ENCODE results near the gene DNAJC4.
A peak's percentile ranks its signal among the peaks of the same experiment; 100 is the strongest.

The DNAJC4 gene

GRCh38 chr11:64247729-64248531 lies 17.6 kb downstream of the DNAJC4 start:
- H3K4me3 ChIP-seq = no peak overlapping the region
- DNase-seq (ENCODE audit: low read depth, low spot score) = no peak
- H3K27ac ChIP-seq = peak overlapping the region; percentile 86
- H3K36me3 ChIP-seq (ENCODE audit: insufficient read depth, low read length) = peaks cover 4% of the 10 kb centered on the region; the same call in 1 of the 2 replicates
- TF ChIP-seq FOXP2 (optimal IDR thresholded peaks at IDR 0.05; ENCODE audit: control extremely low read depth, extremely low read length, insufficient read depth) = no peak
- TF ChIP-seq POLR2AphosphoS5 (IDR thresholded peaks at IDR 0.05; ENCODE audit: borderline replicate concordance, low read depth, low read length) = no peak; the same call in 1 of the 2 replicates
- no peak for TF ChIP-seq EZH2 (IDR thresholded peaks at IDR 0.05)
- H3K9me3 ChIP-seq (ENCODE audit: low read depth, low read length) = no peaks in the 10 kb centered on the region
- peak overlapping the region; percentile 37 for H3K9ac ChIP-seq (ENCODE audit: insufficient read length)

- Histone ChIP-seq H3K9ac (ENCODE audit: insufficient read length) (no peak overlapping the region), H3K36me3 (ENCODE audit: insufficient read depth, low read length) (peaks cover 4% of the 10 kb centered on the region; the same call in 1 of the 2 replicates), H3K9me3 (ENCODE audit: low read depth, low read length) (no peaks in the 10 kb centered on the region), H3K27ac (peak overlapping the region; percentile 86; the same call in 1 of the 2 replicates), H3K4me3 (no peak overlapping the region)
- no peak for TF ChIP-seq POLR2AphosphoS5 (IDR thresholded peaks at IDR 0.05; ENCODE audit: borderline replicate concordance, low read depth, low read length)
- no peak for DNase-seq (ENCODE audit: low read depth, low spot score)
These were observed 18.2 kb downstream of the DNAJC4 start for GRCh38 chr11:64248578-64248977.

DNA sequence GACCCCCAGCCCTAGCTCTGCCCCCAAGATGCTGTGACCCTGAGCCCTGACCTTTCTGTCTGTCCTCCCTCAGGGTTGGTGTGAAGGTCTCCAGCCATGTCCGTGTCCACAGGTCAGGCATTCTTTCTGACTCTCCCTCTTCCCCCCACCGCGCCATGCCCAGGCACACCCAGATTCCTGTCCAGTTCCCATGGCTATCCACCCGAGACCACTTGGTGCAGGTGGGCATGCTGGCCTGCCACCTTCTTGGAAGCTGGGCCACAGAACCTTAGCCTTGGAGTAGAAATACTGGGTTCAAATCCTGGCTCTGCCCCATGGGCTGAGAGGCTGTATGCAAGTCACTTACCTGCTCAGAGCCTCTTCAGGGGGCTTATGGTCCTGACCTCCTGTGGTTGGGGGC lies 18.7 kb downstream of the DNAJC4 start:
- TF ChIP-seq FOXP2 (optimal IDR thresholded peaks at IDR 0.05; ENCODE audit: control extremely low read depth, extremely low read length, insufficient read depth) (no peak), EZH2 (IDR thresholded peaks at IDR 0.05) (no peak), POLR2AphosphoS5 (IDR thresholded peaks at IDR 0.05; ENCODE audit: borderline replicate concordance, low read depth, low read length) (no peak)
- H3K27ac ChIP-seq = no peak overlapping the region
- DNase-seq (ENCODE audit: low read depth, low spot score) = no peak
- H3K36me3 ChIP-seq (ENCODE audit: insufficient read depth, low read length) = peaks cover 3% of the 10 kb centered on the region; the same call in 1 of the 2 replicates
- H3K9ac ChIP-seq (ENCODE audit: insufficient read length) = no peak overlapping the region
- H3K9me3 ChIP-seq (ENCODE audit: low read depth, low read length) = no peaks in the 10 kb centered on the region
- no peak overlapping the region for H3K4me3 ChIP-seq

GRCh38 chr11:64249563-64250414 lies 19.4 kb downstream of the DNAJC4 start:
- Histone ChIP-seq H3K9ac (ENCODE audit: insufficient read length) (no peak overlapping the region), H3K36me3 (ENCODE audit: insufficient read depth, low read length) (no peaks in the 10 kb centered on the region; the same call in 1 of the 2 replicates), H3K4me3 (no peak overlapping the region), H3K9me3 (ENCODE audit: low read depth, low read length) (no peaks in the 10 kb centered on the region), H3K27ac (no peak overlapping the region)
- TF ChIP-seq EZH2 (IDR thresholded peaks at IDR 0.05) (no peak), POLR2AphosphoS5 (IDR thresholded peaks at IDR 0.05; ENCODE audit: borderline replicate concordance, low read depth, low read length) (no peak), FOXP2 (optimal IDR thresholded peaks at IDR 0.05; ENCODE audit: control extremely low read depth, extremely low read length, insufficient read depth) (no peak)
- no peak for DNase-seq (ENCODE audit: low read depth, low spot score)

DNA sequence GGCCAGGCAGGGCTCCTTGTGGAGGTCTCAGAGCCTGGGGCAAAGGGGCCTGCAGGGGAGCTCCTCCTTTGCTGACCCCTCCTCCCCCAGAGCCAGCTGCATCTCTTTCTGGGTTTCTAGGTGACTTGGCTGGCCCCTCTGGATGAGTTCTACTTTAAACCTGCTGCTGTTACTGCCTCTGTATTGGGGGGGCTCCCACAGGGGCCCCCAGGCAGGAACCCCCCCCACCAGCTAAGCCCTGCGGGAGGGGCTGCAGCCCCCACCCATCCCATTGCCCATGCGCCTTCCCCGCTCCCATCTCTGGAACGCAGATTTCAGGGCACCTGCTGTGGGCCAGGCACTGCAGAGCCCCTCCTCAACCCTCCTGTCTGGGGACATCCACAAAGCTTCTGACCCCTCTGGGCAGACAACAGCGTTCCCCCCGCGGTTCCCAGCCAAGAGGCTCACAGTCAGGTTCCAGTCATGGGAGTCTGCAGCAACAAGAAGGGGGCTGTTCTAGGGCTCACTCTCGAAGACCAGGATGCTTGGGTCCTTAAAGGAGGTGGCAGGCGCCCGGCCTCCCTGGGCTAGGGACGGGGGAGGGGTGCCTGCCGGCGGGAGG lies 20.2 kb downstream of the DNAJC4 start:
- DNase-seq (ENCODE audit: low read depth, low spot score) = no peak
- H3K4me3 ChIP-seq = peak overlapping the region; percentile 94
- H3K36me3 ChIP-seq (ENCODE audit: insufficient read depth, low read length) = peaks cover 4% of the 10 kb centered on the region; the same call in 1 of the 2 replicates
- H3K27ac ChIP-seq = no peak overlapping the region
- H3K9me3 ChIP-seq (ENCODE audit: low read depth, low read length) = no peaks in the 10 kb centered on the region
- TF ChIP-seq FOXP2 (optimal IDR thresholded peaks at IDR 0.05; ENCODE audit: control extremely low read depth, extremely low read length, insufficient read depth) (no peak), EZH2 (IDR thresholded peaks at IDR 0.05) (no peak), POLR2AphosphoS5 (IDR thresholded peaks at IDR 0.05; ENCODE audit: borderline replicate concordance, low read depth, low read length) (no peak)
- peak overlapping the region; percentile 74 for H3K9ac ChIP-seq (ENCODE audit: insufficient read length)

DNA sequence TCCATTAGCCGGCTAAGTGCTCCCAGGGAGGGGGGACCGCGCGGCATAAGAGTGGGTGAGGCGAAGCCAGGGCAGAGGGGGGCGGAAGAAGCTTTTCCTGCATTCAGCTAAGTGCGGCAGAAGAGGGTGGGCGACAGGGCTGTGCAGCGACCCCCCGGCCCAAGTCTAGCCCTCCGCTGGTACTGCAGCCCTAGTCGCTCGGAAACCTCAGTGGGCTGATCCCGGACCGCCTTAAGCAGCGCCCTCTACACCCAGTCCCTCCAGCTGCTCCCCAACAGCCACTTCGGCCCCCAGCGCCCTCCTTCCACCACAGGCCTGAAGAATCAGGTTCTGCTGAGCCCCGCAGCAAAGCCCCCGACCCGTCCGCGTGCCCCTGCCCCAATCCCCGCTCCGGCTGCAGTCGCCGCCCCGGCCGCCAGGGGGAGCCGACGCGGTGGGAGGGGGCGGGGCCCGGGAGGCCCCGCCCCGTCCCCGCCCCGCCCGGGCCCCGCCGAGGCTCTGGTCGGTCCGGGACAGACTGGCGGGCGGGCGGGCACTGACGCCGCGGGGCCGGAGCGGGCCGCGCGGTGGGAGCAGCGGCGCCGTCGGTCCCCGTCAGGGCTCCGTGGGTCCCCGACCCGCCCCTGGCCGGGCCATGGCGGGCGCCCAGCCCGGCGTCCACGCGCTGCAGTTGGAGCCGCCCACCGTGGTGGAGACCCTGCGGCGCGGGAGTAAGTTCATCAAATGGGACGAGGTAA lies 20.8 kb downstream of the DNAJC4 start, which contains the start of gene PLCB3:
TSS of gene PLCB3 (plus strand) at position 515 of the 737 bp plus-strand sequence. CDS start at position 635, 120 bp downstream.
- Histone ChIP-seq H3K36me3 (ENCODE audit: insufficient read depth, low read length) (peaks cover 10% of the 10 kb centered on the region; the same call in 1 of the 2 replicates), H3K9ac (ENCODE audit: insufficient read length) (peak within 1 kb of the TSS; percentile 83), H3K4me3 (peak within 1 kb of the TSS; percentile 94), H3K9me3 (ENCODE audit: low read depth, low read length) (no peaks in the 10 kb centered on the region), H3K27ac (no peak within 1 kb of the TSS)
- TF ChIP-seq POLR2AphosphoS5 (IDR thresholded peaks at IDR 0.05; ENCODE audit: borderline replicate concordance, low read depth, low read length) = peak; percentile 64; the same call in 1 of the 2 replicates
- no peak for TF ChIP-seq EZH2 (IDR thresholded peaks at IDR 0.05)
- no peak for TF ChIP-seq FOXP2 (optimal IDR thresholded peaks at IDR 0.05; ENCODE audit: control extremely low read depth, extremely low read length, insufficient read depth)
- DNase-seq (ENCODE audit: low read depth, low spot score) = no peak

GRCh38 chr11:64251753-64252002 lies 21.3 kb downstream of the DNAJC4 start:
- Histone ChIP-seq H3K4me3 (peak overlapping the region; percentile 94), H3K9ac (ENCODE audit: insufficient read length) (peak overlapping the region; percentile 83), H3K27ac (no peak overlapping the region), H3K36me3 (ENCODE audit: insufficient read depth, low read length) (peaks cover 15% of the 10 kb centered on the region; the same call in 1 of the 2 replicates), H3K9me3 (ENCODE audit: low read depth, low read length) (no peaks in the 10 kb centered on the region)
- no peak for TF ChIP-seq POLR2AphosphoS5 (IDR thresholded peaks at IDR 0.05; ENCODE audit: borderline replicate concordance, low read depth, low read length)
- TF ChIP-seq EZH2 (IDR thresholded peaks at IDR 0.05) = no peak
- no peak for DNase-seq (ENCODE audit: low read depth, low spot score)
